Measurements from ENCODE around the gene RPS6KB2.

The RPS6KB2 gene

DNA sequence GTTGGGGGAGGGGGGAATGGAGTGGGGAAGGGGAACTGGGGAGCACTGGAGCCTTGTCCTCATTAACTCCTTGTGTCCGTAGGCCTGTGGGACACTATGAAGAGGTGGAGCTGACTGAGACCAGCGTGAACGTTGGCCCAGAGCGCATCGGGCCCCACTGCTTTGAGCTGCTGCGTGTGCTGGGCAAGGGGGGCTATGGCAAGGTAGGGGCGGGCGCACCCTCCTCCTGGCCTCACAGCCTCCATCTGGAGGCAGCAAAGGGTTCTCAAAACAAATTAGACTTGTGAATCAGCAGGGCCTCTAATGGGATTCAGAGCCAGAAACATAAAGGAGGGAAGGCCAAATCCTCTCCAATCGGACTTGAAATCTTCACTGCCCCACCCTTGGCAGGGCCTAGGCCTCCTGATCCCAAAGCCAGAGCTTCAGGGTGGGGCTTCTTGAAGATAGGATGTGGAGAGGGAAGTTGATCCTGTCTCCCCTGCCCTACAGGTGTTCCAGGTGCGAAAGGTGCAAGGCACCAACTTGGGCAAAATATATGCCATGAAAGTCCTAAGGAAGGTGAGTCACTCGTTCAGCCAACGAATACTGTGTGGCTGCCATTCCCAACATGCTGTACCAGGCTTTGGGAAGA is 859 bp downstream of the RPS6KB2 start:
- no peak for DNase-seq (ENCODE audit: low read depth in 2 of 3, low spot score in 2 of 3)

DNA sequence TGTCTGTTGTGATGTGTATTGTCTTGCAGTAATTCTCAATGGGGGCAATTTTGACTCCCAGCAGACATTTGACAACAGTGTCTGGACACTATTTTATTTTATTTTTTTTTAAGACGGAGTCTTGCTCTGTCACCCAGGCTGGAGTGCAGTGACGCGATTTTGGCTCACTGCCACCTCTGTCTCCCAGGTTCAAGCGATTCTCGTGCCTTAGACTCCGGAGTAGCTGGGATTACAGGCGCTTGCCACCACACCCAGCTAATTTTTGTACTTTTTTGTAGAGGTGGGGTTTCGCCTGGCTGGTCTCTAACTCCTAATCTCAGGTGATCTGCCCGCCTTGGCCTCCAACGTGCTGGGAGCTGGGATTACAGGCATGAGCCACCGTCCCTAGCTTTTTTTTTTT is 1.4 kb downstream of the RPS6KB2 start:
- no peak for DNase-seq (ENCODE audit: low read depth in 2 of 3, low spot score in 2 of 3)

GRCh38 chr11:67431346-67432249 is 3.3 kb downstream of the RPS6KB2 start:
- no peak for DNase-seq (ENCODE audit: low read depth in 2 of 3, low spot score in 2 of 3)

- no peak for DNase-seq (ENCODE audit: low read depth in 2 of 3, low spot score in 2 of 3)
Measured at GRCh38 chr11:67432655-67433349, 4.5 kb downstream of the RPS6KB2 start.

GRCh38 chr11:67433536-67434394 is 5.5 kb downstream of the RPS6KB2 start:
- no peak for DNase-seq (ENCODE audit: low read depth in 2 of 3, low spot score in 2 of 3)

- DNase-seq (ENCODE audit: low read depth in 2 of 3, low spot score in 2 of 3), result no peak
Measured at GRCh38 chr11:67434395-67434881, 6.1 kb downstream of the RPS6KB2 start.

GRCh38 chr11:67435031-67435726 is 6.9 kb downstream of the RPS6KB2 start:
- DNase-seq (ENCODE audit: low read depth in 2 of 3, low spot score in 2 of 3), result no peak

GRCh38 chr11:67435727-67436458 is 7.6 kb downstream of the RPS6KB2 start:
- no peak for DNase-seq (ENCODE audit: low read depth in 2 of 3, low spot score in 2 of 3)

DNA sequence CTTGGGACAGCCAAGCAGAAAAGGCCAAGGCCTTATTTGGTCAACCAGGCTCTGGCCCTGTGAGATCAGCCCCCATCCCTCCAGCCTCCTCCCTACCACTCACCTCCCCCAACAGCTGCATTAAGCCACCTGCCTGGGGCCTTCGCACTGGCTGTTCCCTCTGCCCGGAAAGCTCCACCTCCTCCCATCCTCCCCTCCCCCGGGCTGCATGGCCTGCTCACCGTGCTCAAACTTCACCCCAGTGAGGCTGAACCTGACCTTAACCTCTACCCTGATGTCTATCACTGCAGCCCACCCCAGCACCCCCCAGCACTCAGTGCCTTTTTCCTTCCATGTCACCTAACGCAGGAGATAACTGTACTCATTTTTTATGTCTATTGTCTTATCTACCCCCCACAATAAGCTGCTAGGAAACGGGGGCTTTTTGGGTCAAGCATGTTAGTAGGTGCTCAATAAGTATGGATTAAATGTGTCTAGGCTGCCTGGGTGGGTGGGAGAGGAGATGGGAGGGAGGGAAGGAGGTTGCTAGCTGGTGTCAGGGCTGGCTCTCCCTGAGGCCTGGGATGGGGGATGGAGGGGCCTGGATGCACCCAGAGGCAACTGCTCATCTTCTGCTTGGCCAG is 8.3 kb downstream of the RPS6KB2 start:
- peak in 1 of 3 experiments; percentile 57 for DNase-seq (ENCODE audit: low read depth in 2 of 3, low spot score in 2 of 3)

- peak in 1 of 3 experiments; percentile 65 for DNase-seq (ENCODE audit: low read depth in 2 of 3, low spot score in 2 of 3)
Measured at GRCh38 chr11:67437082-67437808, 9.0 kb downstream of the RPS6KB2 start, which contains the start of gene PTPRCAP. Gene PTPRCAP, minus strand, starts transcription at chr11:67437682. Its CDS starts 63 bp downstream, at chr11:67437619.

GRCh38 chr11:67437809-67438157 is 9.5 kb downstream of the RPS6KB2 start:
- no peak for DNase-seq (ENCODE audit: low read depth in 2 of 3, low spot score in 2 of 3)

DNA sequence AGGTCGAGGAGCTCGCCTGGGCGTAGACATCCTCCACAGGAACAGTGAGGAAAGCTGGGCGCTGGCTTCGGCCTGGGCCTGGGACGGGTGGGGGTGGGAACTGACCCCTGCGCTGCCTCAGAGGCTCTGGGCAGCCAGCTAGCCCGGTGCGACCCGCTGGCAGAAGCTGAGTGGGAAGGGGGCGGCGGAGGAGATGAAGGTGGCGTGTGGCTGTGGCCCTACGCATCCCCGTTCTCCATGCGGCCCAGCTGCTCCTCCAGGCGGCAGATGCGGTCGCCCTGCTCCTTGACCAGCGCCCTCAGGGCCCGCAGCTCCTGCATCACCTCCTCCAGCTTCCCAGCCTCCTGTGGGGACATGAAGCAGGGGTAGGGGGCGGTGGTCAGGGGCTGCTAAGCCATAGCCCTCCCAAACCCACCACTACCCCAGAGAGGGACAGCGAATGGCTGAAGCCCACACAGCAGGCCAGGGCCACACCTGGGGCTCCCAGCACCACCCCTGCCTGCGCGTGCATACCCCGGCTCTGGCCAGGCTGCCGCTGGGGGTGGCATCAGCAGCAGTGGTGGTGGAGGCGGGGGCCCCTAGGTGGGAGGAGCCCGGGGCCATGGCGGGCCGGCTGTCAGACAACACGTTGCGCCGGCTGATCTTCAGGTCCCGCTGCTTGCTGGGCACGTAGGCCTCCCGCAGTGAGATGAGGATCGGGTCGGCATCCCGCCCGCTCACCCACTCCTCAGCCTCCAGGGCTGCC is 10.0 kb downstream of the RPS6KB2 start:
- DNase-seq (ENCODE audit: low read depth in 2 of 3, low spot score in 2 of 3), result peak in 1 of 3 experiments; percentile 73

DNA sequence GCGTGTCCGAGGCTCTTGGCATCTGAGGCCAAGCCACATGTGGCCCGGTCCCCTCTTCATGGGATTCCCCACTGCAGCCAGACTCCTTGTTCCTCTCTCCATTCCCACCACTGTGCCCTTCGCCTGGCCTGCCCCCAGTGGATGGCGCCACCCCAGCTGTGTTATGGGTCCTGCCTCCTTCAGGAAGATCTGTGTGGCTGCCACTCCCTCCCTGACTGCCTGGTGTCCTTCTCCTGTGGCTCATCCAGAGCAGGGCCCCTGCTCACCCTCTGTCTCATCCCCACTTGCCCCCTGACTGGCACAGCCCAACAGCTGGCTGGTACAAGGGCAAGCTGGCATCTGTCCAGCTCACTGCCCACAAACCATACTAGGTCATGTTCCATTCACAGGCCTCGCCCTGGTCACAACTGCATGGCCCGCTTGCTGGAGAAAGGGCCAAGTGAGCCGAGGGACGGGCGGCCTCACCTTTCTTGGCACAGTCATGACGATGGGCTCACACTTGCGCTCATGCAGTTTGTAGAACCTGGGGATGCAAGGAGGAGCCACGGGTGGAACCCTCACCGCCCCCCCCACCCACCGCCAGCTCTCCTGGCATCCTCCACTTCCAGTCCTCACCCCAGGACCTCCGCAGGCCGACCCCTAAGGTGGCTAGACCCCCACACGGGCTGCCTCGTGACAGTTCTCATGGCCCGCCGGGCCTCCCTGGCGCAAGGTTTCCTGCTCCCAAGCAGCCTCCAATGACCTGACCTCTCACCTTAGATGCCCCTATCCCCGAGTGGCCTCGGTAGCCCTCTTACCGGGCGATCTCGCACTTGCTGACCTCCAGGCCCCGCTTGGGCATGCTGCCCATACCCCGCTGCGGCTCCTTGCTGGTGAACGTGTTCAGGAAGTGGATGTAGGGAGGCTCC is 11.3 kb downstream of the RPS6KB2 start:
- no peak for DNase-seq (ENCODE audit: low read depth in 2 of 3, low spot score in 2 of 3)

- no peak for DNase-seq (ENCODE audit: low read depth in 2 of 3, low spot score in 2 of 3)
Measured at GRCh38 chr11:67440229-67441097, 12.2 kb downstream of the RPS6KB2 start.

GRCh38 chr11:67441098-67441563 is 12.8 kb downstream of the RPS6KB2 start:
- DNase-seq (ENCODE audit: low read depth in 2 of 3, low spot score in 2 of 3), result no peak
